GM21526 (cell line): ENCODE results near the gene GIGYF1.
"Not testable (repeated sequence)": the region's sequence is repeated elsewhere in the genome, so short reads cannot be mapped to it uniquely, and the experiment has no call there.

Source experiments
- ATAC-seq: cut with Tn5 transposase; IDR thresholded peaks from one replicate; pipeline ENCODE4 v1.9.1; 2021; ENCODE audit warnings: moderate library complexity; ENCODE audit not compliant: unreplicated experiment, low FRiP score

GIGYF1 gene, protein sequence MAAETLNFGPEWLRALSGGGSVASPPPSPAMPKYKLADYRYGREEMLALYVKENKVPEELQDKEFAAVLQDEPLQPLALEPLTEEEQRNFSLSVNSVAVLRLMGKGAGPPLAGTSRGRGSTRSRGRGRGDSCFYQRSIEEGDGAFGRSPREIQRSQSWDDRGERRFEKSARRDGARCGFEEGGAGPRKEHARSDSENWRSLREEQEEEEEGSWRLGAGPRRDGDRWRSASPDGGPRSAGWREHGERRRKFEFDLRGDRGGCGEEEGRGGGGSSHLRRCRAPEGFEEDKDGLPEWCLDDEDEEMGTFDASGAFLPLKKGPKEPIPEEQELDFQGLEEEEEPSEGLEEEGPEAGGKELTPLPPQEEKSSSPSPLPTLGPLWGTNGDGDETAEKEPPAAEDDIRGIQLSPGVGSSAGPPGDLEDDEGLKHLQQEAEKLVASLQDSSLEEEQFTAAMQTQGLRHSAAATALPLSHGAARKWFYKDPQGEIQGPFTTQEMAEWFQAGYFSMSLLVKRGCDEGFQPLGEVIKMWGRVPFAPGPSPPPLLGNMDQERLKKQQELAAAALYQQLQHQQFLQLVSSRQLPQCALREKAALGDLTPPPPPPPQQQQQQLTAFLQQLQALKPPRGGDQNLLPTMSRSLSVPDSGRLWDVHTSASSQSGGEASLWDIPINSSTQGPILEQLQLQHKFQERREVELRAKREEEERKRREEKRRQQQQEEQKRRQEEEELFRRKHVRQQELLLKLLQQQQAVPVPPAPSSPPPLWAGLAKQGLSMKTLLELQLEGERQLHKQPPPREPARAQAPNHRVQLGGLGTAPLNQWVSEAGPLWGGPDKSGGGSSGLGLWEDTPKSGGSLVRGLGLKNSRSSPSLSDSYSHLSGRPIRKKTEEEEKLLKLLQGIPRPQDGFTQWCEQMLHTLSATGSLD (N-terminal part only)

DNA sequence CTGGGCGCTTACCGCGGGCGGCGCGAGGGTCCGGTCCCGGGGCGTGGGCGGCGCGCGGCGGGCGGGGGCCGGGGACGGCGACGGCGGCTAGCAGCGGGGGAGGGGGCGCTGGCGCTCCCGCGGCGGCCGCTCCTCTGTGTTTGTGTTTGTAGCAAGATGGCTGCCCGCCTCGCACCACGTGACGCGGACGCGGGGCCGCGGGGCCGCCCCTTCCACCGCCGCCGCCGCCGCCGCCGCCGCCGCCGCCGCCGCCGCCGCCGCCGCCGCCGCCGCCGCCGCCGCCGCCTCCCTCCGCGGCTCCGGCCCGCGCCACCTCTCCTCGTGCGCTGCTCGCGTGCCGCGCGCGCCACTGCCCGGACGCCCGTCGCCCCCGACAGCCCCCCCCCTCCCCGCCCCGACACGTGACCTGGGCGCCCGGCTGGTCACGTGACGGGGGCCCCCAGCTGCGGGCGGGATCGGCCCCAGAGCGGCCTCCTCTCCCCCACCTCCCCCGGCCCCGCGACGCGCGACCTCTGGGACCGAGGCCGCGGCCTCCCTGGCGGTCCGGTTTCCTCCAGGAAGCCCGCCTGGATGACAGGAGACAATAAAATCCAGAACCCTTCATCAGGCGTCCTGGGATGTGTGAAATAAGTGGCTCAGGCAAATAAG lies at the start of gene GIGYF1:
GIGYF1 (minus strand) TSS at position 153 of the 648 bp plus-strand sequence. CDS start 6,012 bp downstream, outside the sequence.
- ATAC-seq = no peak

DNA sequence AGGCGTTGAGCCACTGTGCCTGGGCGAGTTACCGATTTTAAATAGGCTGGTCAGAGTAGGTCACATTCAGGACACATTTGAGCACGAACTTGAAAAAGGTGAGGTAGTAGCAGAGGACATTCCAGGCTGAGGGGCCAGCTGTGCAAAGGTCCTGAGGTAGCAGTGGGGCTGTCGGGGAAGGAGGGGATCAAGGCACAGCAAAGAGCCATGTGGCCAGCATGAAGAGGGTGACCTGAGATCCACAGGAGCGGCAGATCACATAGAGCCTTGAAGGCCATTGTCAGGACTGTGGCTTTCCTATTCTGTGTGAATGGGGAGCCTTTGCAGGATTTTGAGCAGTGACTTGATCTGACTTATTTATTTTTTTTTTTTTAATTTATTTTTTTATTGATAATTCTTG lies 45.9 kb upstream of the GIGYF1 start:
- ATAC-seq = no peak

GRCh38 chr7:100736671-100737070 lies 42.6 kb upstream of the GIGYF1 start:
- no peak for ATAC-seq

GRCh38 chr7:100735730-100736129 lies 41.7 kb upstream of the GIGYF1 start:
- ATAC-seq = no peak

DNA sequence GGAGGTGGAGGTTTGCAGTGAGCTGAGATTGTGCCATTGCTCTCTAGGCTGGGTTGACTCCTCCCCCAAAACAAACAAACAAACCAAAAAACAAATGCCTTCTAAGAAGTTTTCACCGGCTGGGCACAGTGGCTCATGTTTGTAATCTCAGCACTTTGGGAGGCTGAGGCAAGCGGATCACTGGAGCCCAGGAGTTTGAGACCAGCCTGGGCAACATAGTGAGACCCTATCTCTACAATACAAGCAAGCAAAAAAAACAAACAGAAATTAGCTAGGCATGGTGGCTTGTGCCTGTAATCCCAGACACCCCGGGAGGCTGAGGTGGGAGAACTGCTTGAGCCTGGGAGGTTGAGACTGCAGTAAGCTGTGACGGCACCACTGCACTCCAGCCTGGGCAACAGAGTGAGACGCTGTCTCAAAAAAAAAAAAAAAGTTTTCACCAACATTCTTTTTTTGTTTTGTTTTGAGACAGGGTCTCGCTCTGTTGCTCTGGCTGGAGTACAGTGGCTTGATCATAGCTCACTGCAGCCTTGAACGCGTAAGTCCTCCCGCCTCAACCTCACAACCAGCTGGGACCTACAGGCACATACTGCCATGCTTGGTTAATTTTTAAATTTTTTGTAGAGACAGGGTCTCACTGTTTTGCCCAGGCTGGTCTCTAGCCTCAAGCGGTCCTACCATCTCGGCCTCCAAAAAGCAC lies 38.0 kb upstream of the GIGYF1 start:
- no peak for ATAC-seq

DNA sequence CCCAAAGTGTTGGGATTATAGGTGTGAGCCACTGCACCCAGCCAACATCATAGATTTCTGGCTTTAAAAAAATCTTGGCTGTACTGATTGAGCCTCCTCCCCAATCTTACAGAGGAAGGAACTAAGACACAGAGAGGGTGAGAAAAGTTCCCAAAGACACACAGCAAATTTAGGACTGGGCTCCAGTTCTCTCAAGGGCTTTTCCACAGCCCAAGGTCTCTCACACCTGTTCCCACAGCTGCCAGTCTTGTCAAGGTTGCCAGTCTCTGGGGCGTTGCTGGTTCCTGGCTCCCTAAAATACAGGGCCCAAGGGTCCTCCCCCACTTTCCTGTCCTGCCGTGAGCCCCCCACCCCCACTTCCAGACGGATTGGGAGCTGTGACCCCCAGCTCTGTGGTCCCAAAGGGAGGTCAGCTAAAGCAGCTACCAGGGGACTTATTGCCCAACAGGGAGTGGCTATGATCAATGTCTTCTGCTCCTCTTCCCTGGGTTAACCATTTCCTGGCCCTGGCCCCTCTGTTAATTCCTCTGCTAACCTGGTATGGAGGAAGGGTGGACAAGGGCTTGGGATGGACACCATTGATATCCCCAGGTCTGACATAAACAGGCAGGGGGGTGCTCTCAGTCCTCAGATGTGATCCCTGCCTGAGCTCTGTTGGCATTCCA lies 36.2 kb upstream of the GIGYF1 start:
- no peak for ATAC-seq

GRCh38 chr7:100728196-100728595 lies 34.1 kb upstream of the GIGYF1 start:
- no peak for ATAC-seq

- no peak for ATAC-seq
These were observed 33.1 kb upstream of the GIGYF1 start for GRCh38 chr7:100726996-100727761.

- ATAC-seq = not testable (repeated sequence)
These were observed 30.3 kb upstream of the GIGYF1 start for GRCh38 chr7:100724364-100724763.

GRCh38 chr7:100723732-100724275 lies 29.8 kb upstream of the GIGYF1 start:
- no peak for ATAC-seq

- no peak for ATAC-seq
These were observed 28.6 kb upstream of the GIGYF1 start for GRCh38 chr7:100722480-100723212.

- no peak for ATAC-seq
These were observed 27.4 kb upstream of the GIGYF1 start for GRCh38 chr7:100721505-100721812.

DNA sequence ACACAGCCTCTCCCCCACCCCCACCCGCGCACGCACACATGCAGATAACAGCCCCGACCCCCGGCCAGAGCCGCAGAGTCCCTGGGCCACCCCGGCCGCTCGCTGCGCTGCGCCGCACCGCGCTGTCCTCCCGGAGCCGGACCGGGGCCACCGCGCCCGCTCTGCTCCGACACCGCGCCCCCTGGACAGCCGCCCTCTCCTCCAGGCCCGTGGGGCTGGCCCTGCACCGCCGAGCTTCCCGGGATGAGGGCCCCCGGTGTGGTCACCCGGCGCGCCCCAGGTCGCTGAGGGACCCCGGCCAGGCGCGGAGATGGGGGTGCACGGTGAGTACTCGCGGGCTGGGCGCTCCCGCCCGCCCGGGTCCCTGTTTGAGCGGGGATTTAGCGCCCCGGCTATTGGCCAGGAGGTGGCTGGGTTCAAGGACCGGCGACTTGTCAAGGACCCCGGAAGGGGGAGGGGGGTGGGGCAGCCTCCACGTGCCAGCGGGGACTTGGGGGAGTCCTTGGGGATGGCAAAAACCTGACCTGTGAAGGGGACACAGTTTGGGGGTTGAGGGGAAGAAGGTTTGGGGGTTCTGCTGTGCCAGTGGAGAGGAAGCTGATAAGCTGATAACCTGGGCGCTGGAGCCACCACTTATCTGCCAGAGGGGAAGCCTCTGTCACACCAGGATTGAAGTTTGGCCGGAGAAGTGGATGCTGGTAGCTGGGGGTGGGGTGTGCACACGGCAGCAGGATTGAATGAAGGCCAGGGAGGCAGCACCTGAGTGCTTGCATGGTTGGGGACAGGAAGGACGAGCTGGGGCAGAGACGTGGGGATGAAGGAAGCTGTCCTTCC lies 26.8 kb upstream of the GIGYF1 start:
- ATAC-seq = no peak

GRCh38 chr7:100720279-100720670 lies 26.2 kb upstream of the GIGYF1 start, which contains the start of gene EPO:
Gene EPO, plus strand, starts transcription at chr7:100720468. Its CDS starts 513 bp downstream, at chr7:100720981.
- no peak for ATAC-seq

DNA sequence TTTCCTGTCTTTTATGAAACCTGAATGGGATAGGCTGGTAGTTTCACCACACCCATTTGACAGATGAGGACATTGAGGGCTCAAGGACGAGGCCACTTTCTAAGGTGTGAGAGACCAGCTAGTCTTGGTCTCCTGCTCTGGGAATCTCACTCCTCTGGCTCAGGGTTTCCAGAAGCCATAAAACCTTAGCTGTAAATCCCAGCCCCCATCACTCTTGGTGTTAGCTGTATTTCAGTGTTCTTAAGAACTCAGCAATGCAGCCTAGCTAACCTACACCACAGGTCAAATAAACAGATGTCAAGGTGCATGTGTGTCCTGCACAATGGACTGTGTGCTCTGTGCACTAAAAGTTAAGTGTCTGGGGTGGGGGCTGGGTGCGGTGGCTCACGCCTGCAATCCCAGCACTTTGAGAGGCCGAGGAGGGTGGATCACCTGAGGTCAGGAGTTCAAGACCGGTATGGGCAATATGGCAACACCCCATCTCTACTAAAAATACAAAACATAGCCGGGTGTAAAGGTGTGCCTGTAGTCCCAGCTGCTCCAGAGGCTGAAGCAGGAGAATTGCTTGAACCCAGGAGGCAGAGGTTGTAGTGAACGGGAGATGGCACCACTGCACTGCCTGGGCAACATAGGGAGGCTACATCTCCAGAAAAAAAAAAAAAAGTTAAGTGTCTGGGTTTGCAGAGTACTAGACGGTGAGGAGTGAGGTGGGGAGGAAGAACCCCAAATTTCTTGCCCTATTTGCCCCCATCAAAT lies 25.7 kb upstream of the GIGYF1 start:
- no peak for ATAC-seq

DNA sequence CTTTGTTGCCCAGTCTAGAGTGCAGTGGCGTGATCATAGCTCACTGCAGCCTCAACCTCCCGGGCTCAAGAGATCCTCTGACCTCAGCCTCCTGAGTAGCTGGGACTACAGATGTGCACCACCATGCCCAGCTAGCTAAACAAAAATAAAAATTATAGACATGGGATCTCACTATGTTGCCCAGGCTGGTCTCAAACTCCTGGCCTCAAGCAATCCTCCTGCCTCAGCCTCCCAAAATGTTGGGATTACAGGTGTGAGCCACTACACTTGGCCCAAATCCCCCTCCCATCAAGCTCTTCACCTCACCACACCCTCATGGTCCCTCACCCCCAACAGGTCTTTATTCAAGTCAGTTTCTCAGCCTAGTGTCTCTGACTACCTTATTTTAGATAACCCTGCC lies 23.0 kb upstream of the GIGYF1 start:
- not testable (repeated sequence) for ATAC-seq

DNA sequence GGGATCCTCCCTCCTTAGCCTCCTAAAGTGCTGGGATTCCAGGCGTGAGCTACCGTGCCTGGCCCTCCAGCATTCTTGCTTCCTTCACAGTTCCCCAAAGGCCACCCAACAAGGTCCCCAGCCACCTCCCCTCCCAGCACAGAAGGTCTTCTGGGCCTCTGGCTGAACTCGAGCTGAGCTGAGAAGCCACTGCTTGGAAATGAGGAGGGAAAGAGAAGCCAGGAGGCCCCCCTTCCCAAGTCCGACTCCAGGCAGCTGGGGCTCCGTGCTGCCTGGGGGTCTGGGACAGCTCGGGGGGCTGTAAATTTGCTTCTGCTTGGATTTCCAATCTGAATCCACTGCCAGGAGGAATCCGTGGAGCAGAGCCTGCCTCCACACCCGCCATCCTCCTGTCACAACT lies 20.7 kb upstream of the GIGYF1 start:
- ATAC-seq = no peak
